ENCODE measurements around the gene CBARP.

Gene CBARP

GRCh38 chr19:1275976-1276627 lies 38.3 kb upstream of the CBARP start:
- no peak for DNase-seq (ENCODE audit: low spot score)

GRCh38 chr19:1275260-1275975 lies 37.6 kb upstream of the CBARP start, which contains the start of gene FAM174C:
FAM174C (plus strand) TSS chr19:1275530; CDS start chr19:1275550, 20 bp downstream.
- DNase-seq (ENCODE audit: low spot score): peak; percentile 92

- DNase-seq (ENCODE audit: low spot score): no peak
Observed at GRCh38 chr19:1274852-1275259, 37.1 kb upstream of the CBARP start.

GRCh38 chr19:1274081-1274851 lies 36.5 kb upstream of the CBARP start:
- no peak for DNase-seq (ENCODE audit: low spot score)

GRCh38 chr19:1273263-1274041 lies 35.6 kb upstream of the CBARP start:
- DNase-seq (ENCODE audit: low spot score): no peak

- DNase-seq (ENCODE audit: low spot score): no peak
Observed at GRCh38 chr19:1272423-1273262, 34.8 kb upstream of the CBARP start.

GRCh38 chr19:1271528-1272422 lies 34.0 kb upstream of the CBARP start:
- DNase-seq (ENCODE audit: low spot score): no peak

- DNase-seq (ENCODE audit: low spot score): no peak
Observed at GRCh38 chr19:1270854-1271527, 33.2 kb upstream of the CBARP start.

- no peak for DNase-seq (ENCODE audit: low spot score)
Observed at GRCh38 chr19:1270213-1270853, 32.5 kb upstream of the CBARP start.

GRCh38 chr19:1269478-1270212 lies 31.8 kb upstream of the CBARP start:
- peak; percentile 77 for DNase-seq (ENCODE audit: low spot score)

GRCh38 chr19:1269065-1269477 lies 31.3 kb upstream of the CBARP start, which contains the start of gene CIRBP:
CIRBP (plus strand) TSS chr19:1269332; CDS start chr19:1270934, 1,602 bp downstream.
- DNase-seq (ENCODE audit: low spot score): peak; percentile 97

- no peak for DNase-seq (ENCODE audit: low spot score)
Observed at GRCh38 chr19:1268226-1269064, 30.6 kb upstream of the CBARP start.

- no peak for DNase-seq (ENCODE audit: low spot score)
Observed at GRCh38 chr19:1267477-1268225, 29.8 kb upstream of the CBARP start.

- no peak for DNase-seq (ENCODE audit: low spot score)
Observed at GRCh38 chr19:1266916-1267476, 29.2 kb upstream of the CBARP start.

- peak; percentile 89 for DNase-seq (ENCODE audit: low spot score)
Observed at GRCh38 chr19:1266129-1266915, 28.5 kb upstream of the CBARP start.

Data from kidney capillary endothelial cell (primary cell).